ENCODE measurements around the gene OCA2.

- TF ChIP-seq CTCF (conservative IDR thresholded peaks at IDR 0.05; ENCODE audit: low read length) (no peak), EZH2phosphoT487 (IDR thresholded peaks at IDR 0.05; ENCODE audit: borderline replicate concordance, low read depth, low read length) (no peak)
Measured at GRCh38 chr15:27989427-27989826, 109.7 kb downstream of the OCA2 start.
